ENCODE measurements around the gene FGD3. TPM values are rescaled to one million over a fixed set of nuclear protein-coding genes. Genes with fewer than 3 reads are reported as not detected.
A peak's percentile ranks its signal among the peaks of the same experiment; 100 is the strongest.

The FGD3 gene
- polyA plus RNA-seq, 2 donors: 2.1 to 2.3 TPM

DNA sequence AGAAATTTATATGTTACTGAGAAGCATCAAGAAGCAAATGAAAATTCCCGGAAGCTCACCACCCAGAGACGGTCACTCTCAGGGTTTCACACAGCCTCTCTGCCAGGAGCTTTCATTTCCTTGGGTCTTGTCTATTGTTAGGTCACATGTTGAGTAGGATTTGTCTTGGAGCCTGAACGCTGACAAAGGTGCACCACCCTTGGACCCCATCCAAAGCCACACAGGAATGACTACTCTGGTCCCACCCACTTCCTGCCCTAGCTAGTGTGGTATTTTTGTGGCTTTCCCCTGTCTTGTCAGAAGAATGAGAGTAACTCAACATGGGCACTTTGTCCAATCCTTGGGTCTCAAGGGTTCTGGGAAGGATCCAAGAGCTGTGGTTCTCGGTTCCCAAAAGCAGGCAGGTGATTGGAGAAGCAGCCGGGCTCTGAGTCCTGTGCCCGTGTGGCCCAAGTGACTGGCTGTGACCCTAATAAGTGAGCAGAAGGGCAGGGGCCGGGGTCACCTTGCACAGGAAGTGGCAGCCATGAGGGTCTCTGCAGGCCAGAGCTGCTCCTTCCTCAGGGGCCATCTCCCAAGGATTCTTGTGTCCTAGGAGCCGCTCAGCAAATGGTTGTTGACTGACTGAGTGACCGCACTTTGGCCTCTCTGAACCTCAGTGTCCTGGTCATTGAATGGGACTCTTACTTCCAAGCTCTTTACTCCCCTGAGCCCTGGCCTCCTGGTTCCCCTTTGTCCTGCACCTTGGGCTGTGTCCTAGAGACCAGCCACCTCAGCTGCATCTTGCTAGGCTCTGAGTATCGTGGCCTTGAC lies 6.9 kb downstream of the FGD3 start:
- Histone ChIP-seq H3K36me3 (ENCODE audit: control insufficient read depth in 2 of 2, insufficient read depth in 2 of 2, low read length in 1 of 2) (no peaks in the 10 kb centered on the region), H3K4me1 (ENCODE audit: control insufficient read depth in 2 of 2, insufficient read depth in 2 of 2, low read length in 1 of 2) (peaks cover 0 to 15% of the 10 kb centered on the region in 2 donors), H3K27me3 (ENCODE audit: control insufficient read depth in 1 of 2, insufficient read depth in 2 of 2, low read length in 2 of 2) (no peaks in the 10 kb centered on the region), H3K4me3 (ENCODE audit: low read depth in 1 of 2, low read length in 2 of 2) (no peak overlapping the region), H3K9me3 (ENCODE audit: control insufficient read depth in 2 of 2, insufficient read depth in 1 of 2, low read depth in 1 of 2, low read length in 1 of 2) (no peaks in the 10 kb centered on the region), H3K27ac (ENCODE audit: low read depth in 2 of 2, low read length in 1 of 2) (peak overlapping the region; percentile 74 to 83)
- WGBS, 2 donors: 53 to 64% methylated on average over 10 of the region's 10 CpGs

DNA sequence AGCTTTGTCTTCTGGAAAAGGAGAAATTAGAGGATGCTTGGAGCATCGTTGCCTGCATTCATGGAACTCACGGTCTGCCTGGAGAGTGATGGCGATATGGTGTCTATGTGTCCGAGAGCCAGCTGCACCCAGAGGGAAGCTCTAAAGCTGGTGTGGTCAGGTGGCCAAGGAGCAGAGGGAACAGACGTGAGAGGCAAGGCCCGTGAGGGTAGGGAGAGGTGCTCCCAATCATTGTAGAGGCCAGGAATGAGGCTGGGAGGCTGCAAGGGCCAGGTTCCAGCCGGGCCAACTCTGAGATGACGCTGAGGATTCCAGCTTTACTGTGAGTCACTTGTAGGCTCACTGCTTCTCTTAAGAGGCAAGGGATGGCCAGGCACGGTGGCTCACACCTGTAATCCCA lies 7.6 kb downstream of the FGD3 start:
- H3K27ac ChIP-seq (ENCODE audit: low read depth in 2 of 2, low read length in 1 of 2): no peak overlapping the region
- WGBS, 2 donors: 86 to 88% methylated on average over 9 of the region's 9 CpGs
- H3K4me3 ChIP-seq (ENCODE audit: low read depth in 1 of 2, low read length in 2 of 2): no peak overlapping the region
- H3K4me1 ChIP-seq (ENCODE audit: control insufficient read depth in 2 of 2, insufficient read depth in 2 of 2, low read length in 1 of 2): peaks cover 0 to 15% of the 10 kb centered on the region in 2 donors
- H3K36me3 ChIP-seq (ENCODE audit: control insufficient read depth in 2 of 2, insufficient read depth in 2 of 2, low read length in 1 of 2): no peaks in the 10 kb centered on the region
- H3K27me3 ChIP-seq (ENCODE audit: control insufficient read depth in 1 of 2, insufficient read depth in 2 of 2, low read length in 2 of 2): no peaks in the 10 kb centered on the region
- H3K9me3 ChIP-seq (ENCODE audit: control insufficient read depth in 2 of 2, insufficient read depth in 1 of 2, low read depth in 1 of 2, low read length in 1 of 2): no peaks in the 10 kb centered on the region

DNA sequence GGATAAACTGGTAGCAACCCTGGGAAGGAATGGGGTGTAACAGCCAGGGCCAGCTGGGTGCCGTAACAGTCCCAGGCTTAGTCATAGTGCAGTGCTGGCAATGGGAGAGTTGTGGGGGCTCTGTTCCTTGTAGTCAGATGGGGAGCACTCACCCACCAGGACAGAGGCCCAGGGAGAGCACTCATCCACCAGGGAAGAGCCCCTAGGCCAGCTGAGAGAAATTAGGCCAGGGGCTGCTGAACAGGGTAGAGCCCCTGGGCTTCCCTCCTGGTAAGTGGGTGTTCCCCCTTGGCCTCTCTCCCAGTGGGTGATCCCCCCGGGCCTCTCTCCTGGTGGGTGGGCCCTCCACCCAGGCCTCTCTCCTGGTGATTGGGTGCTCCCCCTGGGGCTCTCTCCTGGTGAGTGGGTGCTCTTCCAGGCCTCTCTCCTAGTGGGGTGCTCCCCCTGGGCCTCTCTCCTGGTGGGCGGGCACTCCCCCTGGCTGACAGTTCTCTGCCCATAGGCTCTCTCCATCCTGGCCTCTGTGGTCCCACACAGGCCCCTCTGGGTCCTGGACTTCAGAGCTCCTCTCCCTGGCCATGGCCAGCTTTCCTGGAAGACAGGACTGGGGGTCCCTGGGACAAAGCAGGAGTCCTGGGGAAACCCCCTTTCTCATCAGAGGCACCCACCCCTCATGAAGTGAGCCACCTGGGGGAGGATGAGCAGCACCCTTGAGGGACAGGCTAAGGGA lies 13.4 kb downstream of the FGD3 start:
- H3K27ac ChIP-seq (ENCODE audit: low read depth in 2 of 2, low read length in 1 of 2): no peak overlapping the region
- 90 to 93% methylated on average over 3 of the region's 3 CpGs for WGBS, 2 donors

GRCh38 chr9:92961627-92962302 lies 14.4 kb downstream of the FGD3 start:
- 75 to 77% methylated on average over 3 of the region's 3 CpGs for WGBS, 2 donors
- Histone ChIP-seq H3K9me3 (ENCODE audit: control insufficient read depth in 2 of 2, insufficient read depth in 1 of 2, low read depth in 1 of 2, low read length in 1 of 2) (peaks cover 0 to 8% of the 10 kb centered on the region in 2 donors), H3K4me1 (ENCODE audit: control insufficient read depth in 2 of 2, insufficient read depth in 2 of 2, low read length in 1 of 2) (no peaks in the 10 kb centered on the region), H3K27me3 (ENCODE audit: control insufficient read depth in 1 of 2, insufficient read depth in 2 of 2, low read length in 2 of 2) (no peaks in the 10 kb centered on the region), H3K4me3 (ENCODE audit: low read depth in 1 of 2, low read length in 2 of 2) (no peak overlapping the region), H3K36me3 (ENCODE audit: control insufficient read depth in 2 of 2, insufficient read depth in 2 of 2, low read length in 1 of 2) (no peaks in the 10 kb centered on the region), H3K27ac (ENCODE audit: low read depth in 2 of 2, low read length in 1 of 2) (peak overlapping the region in 1 of 2 donors; percentile 29)

More for the DNA sequence above, 13.4 kb downstream of the FGD3 start:
- no peaks in the 10 kb centered on the region for H3K36me3 ChIP-seq (ENCODE audit: control insufficient read depth in 2 of 2, insufficient read depth in 2 of 2, low read length in 1 of 2)
- no peaks in the 10 kb centered on the region for H3K4me1 ChIP-seq (ENCODE audit: control insufficient read depth in 2 of 2, insufficient read depth in 2 of 2, low read length in 1 of 2)
- H3K27me3 ChIP-seq (ENCODE audit: control insufficient read depth in 1 of 2, insufficient read depth in 2 of 2, low read length in 2 of 2): no peaks in the 10 kb centered on the region
- H3K9me3 ChIP-seq (ENCODE audit: control insufficient read depth in 2 of 2, insufficient read depth in 1 of 2, low read depth in 1 of 2, low read length in 1 of 2): peaks cover 0 to 8% of the 10 kb centered on the region in 2 donors
- H3K4me3 ChIP-seq (ENCODE audit: low read depth in 1 of 2, low read length in 2 of 2): no peak overlapping the region

- Histone ChIP-seq H3K27ac (ENCODE audit: low read depth in 2 of 2, low read length in 1 of 2) (no peak overlapping the region), H3K27me3 (ENCODE audit: control insufficient read depth in 1 of 2, insufficient read depth in 2 of 2, low read length in 2 of 2) (no peaks in the 10 kb centered on the region), H3K4me1 (ENCODE audit: control insufficient read depth in 2 of 2, insufficient read depth in 2 of 2, low read length in 1 of 2) (no peaks in the 10 kb centered on the region), H3K4me3 (ENCODE audit: low read depth in 1 of 2, low read length in 2 of 2) (no peak overlapping the region), H3K9me3 (ENCODE audit: control insufficient read depth in 2 of 2, insufficient read depth in 1 of 2, low read depth in 1 of 2, low read length in 1 of 2) (peaks cover 0 to 8% of the 10 kb centered on the region in 2 donors), H3K36me3 (ENCODE audit: control insufficient read depth in 2 of 2, insufficient read depth in 2 of 2, low read length in 1 of 2) (no peaks in the 10 kb centered on the region)
- 96 to 97% methylated on average over 2 of the region's 2 CpGs for WGBS, 2 donors
Measured at GRCh38 chr9:92962303-92962649, 15.0 kb downstream of the FGD3 start.

GRCh38 chr9:92962846-92963245 lies 15.5 kb downstream of the FGD3 start:
- no peak overlapping the region for H3K27ac ChIP-seq (ENCODE audit: low read depth in 2 of 2, low read length in 1 of 2)
- H3K4me1 ChIP-seq (ENCODE audit: control insufficient read depth in 2 of 2, insufficient read depth in 2 of 2, low read length in 1 of 2): no peaks in the 10 kb centered on the region
- H3K27me3 ChIP-seq (ENCODE audit: control insufficient read depth in 1 of 2, insufficient read depth in 2 of 2, low read length in 2 of 2): no peaks in the 10 kb centered on the region
- H3K4me3 ChIP-seq (ENCODE audit: low read depth in 1 of 2, low read length in 2 of 2): no peak overlapping the region
- 96 to 97% methylated on average over 6 to 7 of the region's 7 CpGs for WGBS, 2 donors
- no peaks in the 10 kb centered on the region for H3K36me3 ChIP-seq (ENCODE audit: control insufficient read depth in 2 of 2, insufficient read depth in 2 of 2, low read length in 1 of 2)
- peaks cover 0 to 8% of the 10 kb centered on the region in 2 donors for H3K9me3 ChIP-seq (ENCODE audit: control insufficient read depth in 2 of 2, insufficient read depth in 1 of 2, low read depth in 1 of 2, low read length in 1 of 2)

GRCh38 chr9:92963831-92964606 lies 16.7 kb downstream of the FGD3 start:
- no peaks in the 10 kb centered on the region for H3K36me3 ChIP-seq (ENCODE audit: control insufficient read depth in 2 of 2, insufficient read depth in 2 of 2, low read length in 1 of 2)
- peaks cover 0 to 8% of the 10 kb centered on the region in 2 donors for H3K9me3 ChIP-seq (ENCODE audit: control insufficient read depth in 2 of 2, insufficient read depth in 1 of 2, low read depth in 1 of 2, low read length in 1 of 2)
- peak overlapping the region; percentile 8 to 53 for H3K4me3 ChIP-seq (ENCODE audit: low read depth in 1 of 2, low read length in 2 of 2)
- H3K27me3 ChIP-seq (ENCODE audit: control insufficient read depth in 1 of 2, insufficient read depth in 2 of 2, low read length in 2 of 2): no peaks in the 10 kb centered on the region
- no peaks in the 10 kb centered on the region for H3K4me1 ChIP-seq (ENCODE audit: control insufficient read depth in 2 of 2, insufficient read depth in 2 of 2, low read length in 1 of 2)
- H3K27ac ChIP-seq (ENCODE audit: low read depth in 2 of 2, low read length in 1 of 2): peak overlapping the region; percentile 76 to 78
- WGBS, 2 donors: 60 to 76% methylated on average over 16 of the region's 16 CpGs

GRCh38 chr9:92964607-92965060 lies 17.3 kb downstream of the FGD3 start:
- peaks cover 0 to 8% of the 10 kb centered on the region in 2 donors for H3K9me3 ChIP-seq (ENCODE audit: control insufficient read depth in 2 of 2, insufficient read depth in 1 of 2, low read depth in 1 of 2, low read length in 1 of 2)
- H3K4me3 ChIP-seq (ENCODE audit: low read depth in 1 of 2, low read length in 2 of 2): peak overlapping the region; percentile 8 to 53
- H3K4me1 ChIP-seq (ENCODE audit: control insufficient read depth in 2 of 2, insufficient read depth in 2 of 2, low read length in 1 of 2): peaks cover 0 to 2% of the 10 kb centered on the region in 2 donors
- 72 to 78% methylated on average over 17 of the region's 17 CpGs for WGBS, 2 donors
- H3K27ac ChIP-seq (ENCODE audit: low read depth in 2 of 2, low read length in 1 of 2): peak overlapping the region; percentile 69 to 78
- H3K27me3 ChIP-seq (ENCODE audit: control insufficient read depth in 1 of 2, insufficient read depth in 2 of 2, low read length in 2 of 2): no peaks in the 10 kb centered on the region
- no peaks in the 10 kb centered on the region for H3K36me3 ChIP-seq (ENCODE audit: control insufficient read depth in 2 of 2, insufficient read depth in 2 of 2, low read length in 1 of 2)

All from esophagus (tissue), 2 donors.